CD4-positive, alpha-beta T cell (primary cell): Measurements from ENCODE around the gene ACADSB. TPM values are rescaled to one million over a fixed set of nuclear protein-coding genes. Genes with fewer than 3 reads are reported as not detected.

Experiments
- ATAC-seq: fragments of 200-7000 bp; cut with Tn5 transposase; one replicate; pipeline ENCODE4 v1.10.0; 2022; ENCODE audit warnings: mild to moderate bottlenecking; ENCODE audit not compliant: poor library complexity
- CTCF ChIA-PET: fragments of 350-600 bp; sonication (Branson Sonifier 250); formaldehyde crosslinking; loops from one replicate; lab custom pipeline; 2021; ENCODE audit warnings: antibody characterized with exemption, inconsistent platforms; lab: Charles Lee
- POLR2A ChIA-PET: fragments of 350-600 bp; sonication (Branson Sonifier 250); formaldehyde crosslinking; loops from one replicate; lab custom pipeline; 2021; ENCODE audit warnings: antibody characterized with exemption, inconsistent platforms; lab: Charles Lee
- DNase-seq, 14 experiments: peaks; one replicate each; pipeline ENCODE4 v3.0.0-alpha.2; 2013 to 2020; ENCODE audit warnings: mixed read lengths in 2 of 14
- H3K27ac ChIP-seq, 2 donors: one replicate each; pipeline versions ENCODE4 v1.5.1 to v1.7.0; 2013; ENCODE audit warnings: low read length in 2 of 2, low read depth in 1 of 2, mild to moderate bottlenecking in 1 of 2
- H3K27me3 ChIP-seq, 2 experiments: 1 replicate in 1 of 2; 2 replicates in 1 of 2; pipeline versions ENCODE4 v1.6.1 to v1.7.0; 2013; ENCODE audit warnings: low read length in 2 of 2, control low read depth in 1 of 2, mild to moderate bottlenecking in 1 of 2, moderate library complexity in 1 of 2; ENCODE audit not compliant: insufficient read depth in 2 of 2, control insufficient read depth in 1 of 2
- H3K36me3 ChIP-seq: one replicate; pipeline ENCODE4 v1.6.1; 2013; ENCODE audit warnings: low read length, control low read depth; ENCODE audit not compliant: insufficient read depth
- H3K4me1 ChIP-seq: one replicate; pipeline ENCODE4 v1.6.1; 2013; ENCODE audit warnings: low read length, control low read depth; ENCODE audit not compliant: insufficient read depth
- H3K4me3 ChIP-seq: one replicate; pipeline ENCODE4 v1.5.1; 2013; ENCODE audit warnings: mild to moderate bottlenecking, low read length, moderate library complexity
- H3K9me3 ChIP-seq, 2 experiments: 1 replicate in 1 of 2; 2 replicates in 1 of 2; pipeline versions ENCODE4 v1.6.1 to v1.7.0; 2013; ENCODE audit warnings: low read length in 2 of 2, mild to moderate bottlenecking in 2 of 2, control low read depth in 1 of 2, moderate library complexity in 1 of 2; ENCODE audit not compliant: control insufficient read depth in 1 of 2, insufficient read depth in 1 of 2
- H3K27ac Mint-ChIP-seq: one replicate; pipeline ENCODE4 v1.8.0; 2020; ENCODE audit warnings: mixed read lengths
- H3K27me3 Mint-ChIP-seq: one replicate; pipeline ENCODE4 v1.8.0; 2021; ENCODE audit warnings: mixed read lengths
- H3K36me3 Mint-ChIP-seq: one replicate; pipeline ENCODE4 v1.8.0; 2021; ENCODE audit warnings: low read depth, mixed read lengths
- H3K4me1 Mint-ChIP-seq: one replicate; pipeline ENCODE4 v1.8.0; 2021; ENCODE audit warnings: low read depth, mixed read lengths
- H3K4me3 Mint-ChIP-seq: one replicate; pipeline ENCODE4 v1.8.0; 2020; ENCODE audit warnings: mild to moderate bottlenecking, mixed read lengths
- H3K9me3 Mint-ChIP-seq: one replicate; pipeline ENCODE4 v1.8.0; 2020; ENCODE audit warnings: mixed read lengths
- CTCF ChIP-seq: fragments of 200-600 bp; IDR thresholded peaks from one replicate; pipeline ENCODE4 v1.8.0; 2022; ENCODE audit warnings: antibody characterized with exemption, mild to moderate bottlenecking
- intact Hi-C, 2 experiments: fragments of 100-400 bp; cut with DNase I in 1 of 2; cut with micrococcal nuclease in 1 of 2; formaldehyde crosslinking; loops; one replicate each; pipeline versions ENCODE4 v1.15.1 to v1.9.0; 2023 to 2025; cut with DNase I, micrococcal nuclease
- total RNA-seq, 174 experiments: library from RNA in 2 of 174; stranded (reverse) in 2 of 174; gene quantifications; one replicate each; pipeline ENCODE4 v1.2.3 and lab custom pipeline; 2021 to 2026

The ACADSB gene
- total RNA-seq, 2 experiments from 2014 or later: 16.6 to 17.9 TPM

GRCh38 chr10:123083811-123084210, 75.0 kb downstream of the ACADSB start:
- no peak overlapping the region for H3K27ac ChIP-seq
- intact Hi-C loops: no loop called here
- no peaks in the 10 kb centered on the region for H3K36me3 ChIP-seq
- ATAC-seq (no peak), DNase-seq (no peak)
- ChIA-PET POLR2A (no interaction called here), CTCF (no interaction called here)
- H3K9me3 Mint-ChIP-seq: no peaks in the 10 kb centered on the region
- H3K4me1 Mint-ChIP-seq: no peaks in the 10 kb centered on the region
- no peaks in the 10 kb centered on the region for H3K9me3 ChIP-seq
- no peaks in the 10 kb centered on the region for H3K36me3 Mint-ChIP-seq
- H3K27me3 Mint-ChIP-seq: peaks cover 27% of the 10 kb centered on the region
- H3K4me3 ChIP-seq: no peak overlapping the region
- no peak overlapping the region for H3K27ac Mint-ChIP-seq
- H3K4me1 ChIP-seq: no peaks in the 10 kb centered on the region
- H3K27me3 ChIP-seq: peaks cover 3 to 12% of the 10 kb centered on the region in 2 experiments
- H3K4me3 Mint-ChIP-seq: no peak overlapping the region
- no peak for TF ChIP-seq CTCF

- Histone ChIP-seq H3K4me1 (no peaks in the 10 kb centered on the region), H3K27ac (no peak overlapping the region), H3K36me3 (no peaks in the 10 kb centered on the region), H3K27me3 (peaks cover 1 to 10% of the 10 kb centered on the region in 2 experiments), H3K4me3 (no peak overlapping the region), H3K9me3 (no peaks in the 10 kb centered on the region)
- intact Hi-C loops: no loop called here
- CTCF ChIA-PET: no interaction called here
- H3K4me1 Mint-ChIP-seq: no peaks in the 10 kb centered on the region
- POLR2A ChIA-PET: no interaction called here
- no peak for DNase-seq
- TF ChIP-seq CTCF: no peak
- H3K4me3 Mint-ChIP-seq: no peak overlapping the region
- ATAC-seq: no peak
- H3K27me3 Mint-ChIP-seq: peaks cover 18% of the 10 kb centered on the region
- no peaks in the 10 kb centered on the region for H3K36me3 Mint-ChIP-seq
- no peaks in the 10 kb centered on the region for H3K9me3 Mint-ChIP-seq
- H3K27ac Mint-ChIP-seq: no peak overlapping the region
Measured at GRCh38 chr10:123086281-123086680, 77.5 kb downstream of the ACADSB start.

- H3K27me3 ChIP-seq: peaks cover 0 to 7% of the 10 kb centered on the region in 2 experiments
- Mint-ChIP-seq H3K27ac (no peak overlapping the region), H3K4me1 (no peaks in the 10 kb centered on the region), H3K9me3 (no peaks in the 10 kb centered on the region), H3K4me3 (no peak overlapping the region), H3K27me3 (peaks cover 18% of the 10 kb centered on the region), H3K36me3 (no peaks in the 10 kb centered on the region)
- ATAC-seq (no peak), DNase-seq (no peak)
- no peaks in the 10 kb centered on the region for H3K4me1 ChIP-seq
- H3K9me3 ChIP-seq: no peaks in the 10 kb centered on the region
- CTCF ChIA-PET: no interaction called here
- no peak overlapping the region for H3K4me3 ChIP-seq
- intact Hi-C loops: no loop called here
- TF ChIP-seq CTCF: no peak
- no peak overlapping the region for H3K27ac ChIP-seq
- POLR2A ChIA-PET: no interaction called here
- H3K36me3 ChIP-seq: no peaks in the 10 kb centered on the region
Measured at GRCh38 chr10:123087348-123087747, 78.5 kb downstream of the ACADSB start.
